H1 (cell line): ENCODE measurements around the gene LECT2. TPM values are rescaled to one million over a fixed set of nuclear protein-coding genes. Genes with fewer than 3 reads are reported as not detected.

Experiments
- CTCF ChIA-PET: fragments of 300-600 bp; sonication (Branson Sonifier 250); formaldehyde crosslinking; loops from one replicate; lab custom pipeline; 2021; ENCODE audit not compliant: partially characterized antibody; lab: Charles Lee
- POLR2A ChIA-PET: fragments of 300-600 bp; sonication (Branson Sonifier 250); formaldehyde crosslinking; loops from one replicate; lab custom pipeline; 2021; ENCODE audit warnings: inconsistent platforms; ENCODE audit not compliant: partially characterized antibody; lab: Charles Lee
- DNase-seq, 2 experiments: peaks; one replicate each; pipeline versions ENCODE4 v3.0.0 to v3.0.0-alpha.2; 2010 to 2022; ENCODE audit warnings: low spot score in 2 of 2, low read depth in 1 of 2, mixed read lengths in 1 of 2
- FAIRE-seq: peaks from 2 replicates; lab custom pipeline; 2011; peaks lifted over from hg19 to GRCh38; lab: Jason Lieb, UNC
- H2AFZ ChIP-seq: 2 replicates; pipeline ENCODE4 v1.8.1; 2012; ENCODE audit warnings: low read length, inconsistent platforms
- H2AK5ac ChIP-seq: 2 replicates; pipeline ENCODE4 v1.6.1; 2013; ENCODE audit warnings: low read depth, low read length
- H2BK120ac ChIP-seq: replicated peaks from 2 replicates; pipeline ENCODE3; 2013; ENCODE audit warnings: low read depth, low read length, inconsistent platforms
- H2BK12ac ChIP-seq: 2 replicates; pipeline ENCODE4 v1.6.1; 2013; ENCODE audit warnings: low read depth, low read length
- H2BK15ac ChIP-seq: 2 replicates; pipeline ENCODE4 v1.6.1; 2013; ENCODE audit warnings: low read length
- H2BK20ac ChIP-seq: 2 replicates; pipeline ENCODE4 v1.6.1; 2013; ENCODE audit warnings: low read length
- H2BK5ac ChIP-seq: 2 replicates; pipeline ENCODE4 v1.6.1; 2013; ENCODE audit warnings: low read depth, low read length
- H3K14ac ChIP-seq: 2 replicates; pipeline ENCODE4 v1.6.1; 2013; ENCODE audit warnings: inconsistent platforms; ENCODE audit not compliant: insufficient read length
- H3K18ac ChIP-seq: 2 replicates; pipeline ENCODE4 v1.6.1; 2013; ENCODE audit warnings: low read length; ENCODE audit errors: extremely low read depth
- H3K23ac ChIP-seq: 2 replicates; pipeline ENCODE4 v1.6.1; 2013; ENCODE audit warnings: inconsistent platforms; ENCODE audit not compliant: insufficient read length
- H3K23me2 ChIP-seq: 2 replicates; pipeline ENCODE4 v1.6.1; 2013; ENCODE audit warnings: low read depth, low read length
- H3K27ac ChIP-seq: 2 replicates; pipeline ENCODE4 v1.6.1; 2011; ENCODE audit warnings: low read depth, low read length, inconsistent platforms
- H3K27me3 ChIP-seq, 4 experiments: replicated peaks in 1 of 4; 1 replicate in 1 of 4; 2 replicates in 3 of 4; pipeline versions ENCODE4 v1.6.1 to v1.8.1; 2011 to 2013; ENCODE audit warnings: low read length in 3 of 4, mild to moderate bottlenecking in 3 of 4, inconsistent platforms in 2 of 4, mixed read lengths in 2 of 4, moderate library complexity in 1 of 4; ENCODE audit not compliant: control insufficient read depth in 3 of 4, insufficient read depth in 3 of 4; ENCODE audit errors: extremely low read depth in 1 of 4
- H3K36me3 ChIP-seq, 4 experiments: 2 replicates each; pipeline versions ENCODE4 v1.6.1 to v1.8.1; 2011 to 2013; ENCODE audit warnings: mild to moderate bottlenecking in 4 of 4, low read length in 3 of 4, moderate library complexity in 2 of 4, control low read depth in 1 of 4, inconsistent platforms in 1 of 4; ENCODE audit not compliant: insufficient read depth in 4 of 4, control insufficient read depth in 2 of 4
- H3K4ac ChIP-seq: replicated peaks from 2 replicates; pipeline ENCODE3; 2013; ENCODE audit warnings: low read length, low read depth, mixed read lengths, inconsistent platforms; ENCODE audit not compliant: insufficient read length
- H3K4me1 ChIP-seq, 4 experiments: replicated peaks in 1 of 4; 1 replicate in 1 of 4; 2 replicates in 3 of 4; pipeline versions ENCODE4 v1.6.1 to v1.8.1; 2011 to 2013; ENCODE audit warnings: low read length in 3 of 4, inconsistent platforms in 2 of 4, mixed read lengths in 1 of 4; ENCODE audit not compliant: insufficient read depth in 4 of 4, control insufficient read depth in 3 of 4
- H3K4me2 ChIP-seq, 2 experiments: 2 replicates each; pipeline versions ENCODE4 v1.6.1 to v1.8.1; 2011 to 2013; ENCODE audit warnings: low read depth in 2 of 2, low read length in 2 of 2, control low read depth in 1 of 2, inconsistent platforms in 1 of 2, mild to moderate bottlenecking in 1 of 2; ENCODE audit not compliant: insufficient read depth in 1 of 2
- H3K4me3 ChIP-seq, 4 experiments: fragments of 200-600, 300-600 bp in 1 of 4; sonication (generic), shearing (Covaris generic), sonication (Bioruptor Twin) in 1 of 4; 2 replicates each; pipeline versions ENCODE4 v1.5.1 to v1.8.1; 2011 to 2016; ENCODE audit warnings: low read length in 4 of 4, low read depth in 3 of 4, control low read depth in 2 of 4, inconsistent platforms in 2 of 4, mild to moderate bottlenecking in 2 of 4, mixed read lengths in 1 of 4, moderate library complexity in 1 of 4; ENCODE audit not compliant: insufficient read depth in 2 of 4; ENCODE audit errors: extremely low read depth in 1 of 4
- H3K56ac ChIP-seq: replicated peaks from 2 replicates; pipeline ENCODE3; 2013; ENCODE audit warnings: low read depth, mild to moderate bottlenecking, mixed read lengths, low read length, inconsistent platforms; ENCODE audit not compliant: insufficient read length
- H3K79me1 ChIP-seq: 2 replicates; pipeline ENCODE4 v1.6.1; 2013; ENCODE audit warnings: low read depth, low read length, control low read depth
- H3K79me2 ChIP-seq, 2 experiments: 2 replicates each; pipeline versions ENCODE4 v1.6.1 to v1.8.1; 2012 to 2013; ENCODE audit warnings: low read length in 2 of 2, mild to moderate bottlenecking in 2 of 2, inconsistent platforms in 1 of 2; ENCODE audit not compliant: insufficient read depth in 2 of 2, control insufficient read depth in 1 of 2
- H3K9ac ChIP-seq, 4 experiments: replicated peaks in 1 of 4; 1 replicate in 1 of 4; 2 replicates in 3 of 4; pipeline versions ENCODE4 v1.6.1 to v1.8.1; 2011 to 2013; ENCODE audit warnings: low read depth in 3 of 4, low read length in 3 of 4, control low read depth in 2 of 4, mild to moderate bottlenecking in 2 of 4, moderate library complexity in 2 of 4, inconsistent platforms in 1 of 4; ENCODE audit errors: extremely low read depth in 1 of 4
- H3K9me3 ChIP-seq, 2 experiments: 2 replicates each; pipeline versions ENCODE4 v1.6.1 to v1.8.1; 2012 to 2013; ENCODE audit warnings: mild to moderate bottlenecking in 2 of 2, moderate library complexity in 2 of 2, control low read depth in 1 of 2, inconsistent platforms in 1 of 2, low read depth in 1 of 2, low read length in 1 of 2, mixed read lengths in 1 of 2; ENCODE audit not compliant: insufficient read depth in 2 of 2
- H4K20me1 ChIP-seq, 2 experiments: replicated peaks in 1 of 2; 2 replicates each; pipeline versions ENCODE3 to v1.8.1; 2011 to 2013; ENCODE audit warnings: inconsistent platforms in 2 of 2, low read length in 2 of 2, mild to moderate bottlenecking in 1 of 2; ENCODE audit not compliant: insufficient read depth in 2 of 2, control insufficient read depth in 1 of 2
- H4K5ac ChIP-seq: 2 replicates; pipeline ENCODE4 v1.6.1; 2013; ENCODE audit warnings: low read length, low read depth, mixed read lengths, inconsistent platforms; ENCODE audit not compliant: insufficient read length
- H4K8ac ChIP-seq: 2 replicates; pipeline ENCODE4 v1.8.0; 2013; ENCODE audit warnings: mild to moderate bottlenecking, moderate library complexity, low read length, inconsistent platforms; ENCODE audit not compliant: insufficient read depth; ENCODE audit errors: extremely low read depth
- H4K91ac ChIP-seq: replicated peaks from 2 replicates; pipeline ENCODE3; 2013; ENCODE audit warnings: low read length, mixed read lengths, inconsistent platforms; ENCODE audit not compliant: insufficient read length
- CBX5 ChIP-seq: fragments of 300-800, 300-1000 bp; sonication (generic); IDR thresholded peaks from 2 replicates; pipeline ENCODE4 v1.7.1; 2016; ENCODE audit warnings: antibody characterized with exemption, low read length, low read depth
- CEBPB ChIP-seq: IDR thresholded peaks from 2 replicates; pipeline ENCODE4 v1.6.1; 2012; ENCODE audit warnings: low read depth, low read length
- RAD21 ChIP-seq, 2 experiments: IDR thresholded peaks in 1 of 2; conservative IDR thresholded peaks in 1 of 2; 2 replicates each; pipeline ENCODE4 v1.6.1; 2011; ENCODE audit warnings: low read depth in 2 of 2, low read length in 2 of 2, improper control_type of control experiment in 1 of 2, inconsistent platforms in 1 of 2, mild to moderate bottlenecking in 1 of 2, moderate library complexity in 1 of 2
- SIN3A ChIP-seq, 2 experiments: IDR thresholded peaks in 1 of 2; conservative IDR thresholded peaks in 1 of 2; 2 replicates each; pipeline ENCODE4 v1.6.1; 2011 to 2012; ENCODE audit warnings: low read length in 2 of 2, improper control_type of control experiment in 1 of 2, low read depth in 1 of 2, mild to moderate bottlenecking in 1 of 2
- WGBS, 2 experiments: shearing (Covaris generic) in 1 of 2; methylation state at CpG; one replicate each; pipeline versions ENCODE4 v1.1.6 to v1.1.7; 2013 to 2015; ENCODE audit warnings: low lambda C conversion rate in 2 of 2, mixed read lengths in 2 of 2, inconsistent platforms in 1 of 2, low coverage in 1 of 2, missing lambda C conversion rate in 1 of 2; ENCODE audit not compliant: insufficient replicate concordance in 2 of 2, insufficient coverage in 1 of 2, insufficient read length in 1 of 2; ENCODE audit errors: extremely low coverage in 1 of 2, missing lambda C conversion rate in 1 of 2; 5-methylcytosine and 5-hydroxymethylcytosine counted together
- polyA plus RNA-seq, 7 experiments: library from polyadenylated mRNA; depleted of rRNA in 3 of 7; stranded (reverse) in 5 of 7; unstranded in 2 of 7; fragments of >200 nt in 5 of 7; fragments of 200-250 nt in 2 of 7; gene quantifications; 1 replicate in 5 of 7; 2 replicates in 1 of 7; 4 replicates in 1 of 7; pipeline versions ENCODE4 v1.2.1 to v1.2.3, GENCODE V29; 2011 to 2013; ENCODE audit warnings: missing spikeins in 2 of 7, mixed read lengths in 2 of 7
- total RNA-seq: library from RNA; stranded (reverse); fragmentation: NEBNext Ultra II Directional; extraction: Animal tissue kit (Norgen Biotek cat#: 25700); gene quantifications from 2 replicates; pipeline ENCODE4 v1.2.1, GENCODE V29; 2021
- TF ChIP-seq, protein P1 (sequence below): IDR thresholded peaks from 2 replicates; pipeline ENCODE4 v1.6.1; 2011; ENCODE audit warnings: low read length, improper control_type of control experiment
- TF ChIP-seq, protein P2 (sequence below): IDR thresholded peaks from 2 replicates; pipeline ENCODE4 v1.6.1; 2012; ENCODE audit warnings: inconsistent platforms

Gene LECT2
- total and polyA plus RNA-seq, 2 of the 8 experiments (the other 6 are each of a cell fraction or from before 2014, with no cell fraction given) = not detected

DNA sequence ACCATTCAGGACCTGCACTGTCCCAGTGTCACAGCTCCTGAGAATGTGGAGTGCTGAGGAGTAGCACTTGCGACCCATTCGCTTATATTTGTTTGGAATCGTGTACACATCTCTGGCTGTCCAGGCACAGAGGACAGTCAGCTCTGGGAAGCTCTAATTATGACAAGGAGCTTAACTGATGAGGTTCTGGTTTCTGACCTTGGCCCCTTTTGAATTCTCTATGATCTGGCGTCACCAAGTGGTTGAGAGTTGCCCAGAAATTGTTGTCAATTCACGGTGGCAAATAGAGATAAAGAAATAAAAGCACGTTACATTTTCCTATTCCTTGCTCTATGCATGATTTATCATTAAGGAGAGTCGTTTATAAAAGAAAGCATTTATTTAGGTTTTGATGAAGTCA is 34.9 kb upstream of the LECT2 start:
- no peak for DNase-seq

More for the DNA sequence above, 34.9 kb upstream of the LECT2 start:
- Histone ChIP-seq H2BK5ac (no peak overlapping the region), H3K14ac (no peak overlapping the region), H3K27ac (no peak overlapping the region), H2AK5ac (no peak overlapping the region), H3K4me2 (no peak overlapping the region), H3K4me1 (no peaks in the 10 kb centered on the region), H2AFZ (no peak overlapping the region), H3K56ac (no peak overlapping the region), H3K4me3 (no peak overlapping the region), H3K23ac (no peak overlapping the region), H4K20me1 (no peaks in the 10 kb centered on the region), H2BK120ac (no peak overlapping the region), H2BK20ac (no peak overlapping the region), H4K5ac (no peak overlapping the region), H3K23me2 (no peaks in the 10 kb centered on the region), H3K27me3 (no peaks in the 10 kb centered on the region), H3K79me1 (no peaks in the 10 kb centered on the region), H3K4ac (no peak overlapping the region), H3K9ac (no peak overlapping the region), H4K91ac (no peak overlapping the region), H3K18ac (no peak overlapping the region), H3K9me3 (no peaks in the 10 kb centered on the region), H4K8ac (no peak overlapping the region), H3K36me3 (no peaks in the 10 kb centered on the region), H2BK12ac (no peak overlapping the region), H3K79me2 (no peaks in the 10 kb centered on the region), H2BK15ac (no peak overlapping the region)
- ChIA-PET POLR2A (no interaction called here), CTCF (interaction anchor here (0.8 to 4.3 kb wide), 6 partner anchors 9 to 89 kb away, joined by 3 to 30 read pairs (median 4); no protein-coding TSS in a partner anchor)
- 79% methylated on average over 7 of the region's 7 CpGs; no CpG with 5 or more reads in 1 of the 2 experiments for WGBS, 2 experiments
- TF ChIP-seq, protein P1, sequence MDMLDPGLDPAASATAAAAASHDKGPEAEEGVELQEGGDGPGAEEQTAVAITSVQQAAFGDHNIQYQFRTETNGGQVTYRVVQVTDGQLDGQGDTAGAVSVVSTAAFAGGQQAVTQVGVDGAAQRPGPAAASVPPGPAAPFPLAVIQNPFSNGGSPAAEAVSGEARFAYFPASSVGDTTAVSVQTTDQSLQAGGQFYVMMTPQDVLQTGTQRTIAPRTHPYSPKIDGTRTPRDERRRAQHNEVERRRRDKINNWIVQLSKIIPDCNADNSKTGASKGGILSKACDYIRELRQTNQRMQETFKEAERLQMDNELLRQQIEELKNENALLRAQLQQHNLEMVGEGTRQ = no peak
- TF ChIP-seq, protein P2, sequence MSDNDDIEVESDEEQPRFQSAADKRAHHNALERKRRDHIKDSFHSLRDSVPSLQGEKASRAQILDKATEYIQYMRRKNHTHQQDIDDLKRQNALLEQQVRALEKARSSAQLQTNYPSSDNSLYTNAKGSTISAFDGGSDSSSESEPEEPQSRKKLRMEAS = no peak
- TF ChIP-seq CBX5 (no peak), CEBPB (no peak), RAD21 (IDR thresholded peaks at IDR 0.05 in 1 of 2, conservative IDR thresholded peaks at IDR 0.05 in 1 of 2; ENCODE audit: low read depth in 2 of 2, low read length in 2 of 2) (peak in 1 of 2 experiments; percentile 24; a peak in 2 of 4 replicates), SIN3A (conservative IDR thresholded peaks at IDR 0.05 in 1 of 2, IDR thresholded peaks at IDR 0.05 in 1 of 2; ENCODE audit: low read depth in 1 of 2, low read length in 2 of 2) (no peak)
- no peak for FAIRE-seq
